Panc1 (cell line): Measurements from ENCODE around the gene HOXD13.

Source experiments
- CTCF ChIP-seq: fragments of 450-650 bp; IDR thresholded peaks from 2 replicates; pipeline ENCODE4 v1.5.1; 2017; ENCODE audit warnings: mild to moderate bottlenecking
- POLR2AphosphoS5 ChIP-seq: IDR thresholded peaks from 2 replicates; pipeline ENCODE4 v1.6.1; 2012; ENCODE audit warnings: mild to moderate bottlenecking, low read depth, low read length, moderate library complexity
- REST ChIP-seq, 2 experiments: IDR thresholded peaks; 2 replicates each; pipeline ENCODE4 v1.6.1; 2011 to 2012; ENCODE audit warnings: low read depth in 2 of 2, control low read depth in 1 of 2, low read length in 1 of 2, mild to moderate bottlenecking in 1 of 2, moderate library complexity in 1 of 2; ENCODE audit not compliant: insufficient read depth in 1 of 2
- SIN3A ChIP-seq: IDR thresholded peaks from 2 replicates; pipeline ENCODE4 v1.6.1; 2012; ENCODE audit warnings: low read depth, mild to moderate bottlenecking, low read length, moderate library complexity, borderline replicate concordance; ENCODE audit not compliant: insufficient read depth

GRCh38 chr2:176079831-176080539, 12.5 kb upstream of the HOXD13 start:
- peak; percentile 82 for TF ChIP-seq CTCF
- TF ChIP-seq REST (IDR thresholded peaks at IDR 0.05; ENCODE audit: insufficient read depth in 1 of 2, low read depth in 2 of 2, low read length in 1 of 2) = no peak
- TF ChIP-seq SIN3A = no peak
- no peak for TF ChIP-seq POLR2AphosphoS5
